H1 (cell line): ENCODE data around the gene AURKAIP1.

ENCODE experiments used
- CHD1 ChIP-seq: IDR thresholded peaks from 2 replicates; pipeline ENCODE4 v1.6.1; 2012; ENCODE audit warnings: low read depth, low read length, improper control_type of control experiment
- EGR1 ChIP-seq: IDR thresholded peaks from 2 replicates; pipeline ENCODE4 v1.6.1; 2011; ENCODE audit warnings: low read depth, low read length, borderline replicate concordance
- EZH2 ChIP-seq: fragments of 200-600 bp; sonication (generic); IDR thresholded peaks from 2 replicates; pipeline ENCODE4 v1.7.1; 2012; ENCODE audit warnings: low read depth, mild to moderate bottlenecking, moderate library complexity, low read length, inconsistent platforms; ENCODE audit not compliant: severe bottlenecking
- HDAC2 ChIP-seq, 2 experiments: fragments of 300-600 bp in 1 of 2; sonication (generic) in 1 of 2; IDR thresholded peaks; 2 replicates each; pipeline ENCODE4 v1.6.1; 2011 to 2012; ENCODE audit warnings: low read depth in 2 of 2, low read length in 2 of 2, mild to moderate bottlenecking in 2 of 2, moderate library complexity in 2 of 2, borderline replicate concordance in 1 of 2, inconsistent platforms in 1 of 2
- MAFK ChIP-seq: IDR thresholded peaks from 2 replicates; pipeline ENCODE4 v1.6.1; 2012; ENCODE audit warnings: low read depth, mild to moderate bottlenecking, improper control_type of control experiment, low read length
- POLR2A ChIP-seq, 2 experiments: IDR thresholded peaks; 1 replicate in 1 of 2; 2 replicates in 1 of 2; pipeline ENCODE4 v1.6.1; 2011; ENCODE audit warnings: low read depth in 2 of 2, low read length in 2 of 2, mild to moderate bottlenecking in 2 of 2; ENCODE audit errors: control extremely low read depth in 1 of 2
- RFX5 ChIP-seq: IDR thresholded peaks from 2 replicates; pipeline ENCODE4 v1.6.1; 2011; ENCODE audit warnings: low read depth, low read length, improper control_type of control experiment, borderline replicate concordance
- SRF ChIP-seq: IDR thresholded peaks from 2 replicates; pipeline ENCODE4 v1.6.1; 2011; ENCODE audit warnings: mild to moderate bottlenecking, low read depth, low read length, moderate library complexity
- TAF1 ChIP-seq: IDR thresholded peaks from 2 replicates; pipeline ENCODE4 v1.6.1; 2011; ENCODE audit warnings: mild to moderate bottlenecking, low read depth, low read length
- TEAD4 ChIP-seq: IDR thresholded peaks from 2 replicates; pipeline ENCODE4 v1.6.1; 2012; ENCODE audit warnings: low read depth, low read length, inconsistent platforms, mixed read lengths
- TF ChIP-seq, protein P1 (sequence below), 3 experiments: IDR thresholded peaks; 1 replicate in 2 of 3; 2 replicates in 1 of 3; pipeline versions ENCODE4 v1.5.1 to v1.6.1; 2011; ENCODE audit warnings: low read length in 3 of 3, mild to moderate bottlenecking in 3 of 3, inconsistent platforms in 2 of 3, low read depth in 1 of 3, moderate library complexity in 1 of 3; ENCODE audit not compliant: insufficient read depth in 1 of 3; ENCODE audit errors: control extremely low read depth in 1 of 3
- TF ChIP-seq, protein P2 (sequence below): IDR thresholded peaks from 2 replicates; pipeline ENCODE4 v1.6.1; 2012; ENCODE audit warnings: inconsistent platforms
- TF ChIP-seq, protein P3 (sequence below): IDR thresholded peaks from 2 replicates; pipeline ENCODE4 v1.6.1; 2011; ENCODE audit warnings: low read depth, mild to moderate bottlenecking, low read length; ENCODE audit not compliant: insufficient read depth

DNA sequence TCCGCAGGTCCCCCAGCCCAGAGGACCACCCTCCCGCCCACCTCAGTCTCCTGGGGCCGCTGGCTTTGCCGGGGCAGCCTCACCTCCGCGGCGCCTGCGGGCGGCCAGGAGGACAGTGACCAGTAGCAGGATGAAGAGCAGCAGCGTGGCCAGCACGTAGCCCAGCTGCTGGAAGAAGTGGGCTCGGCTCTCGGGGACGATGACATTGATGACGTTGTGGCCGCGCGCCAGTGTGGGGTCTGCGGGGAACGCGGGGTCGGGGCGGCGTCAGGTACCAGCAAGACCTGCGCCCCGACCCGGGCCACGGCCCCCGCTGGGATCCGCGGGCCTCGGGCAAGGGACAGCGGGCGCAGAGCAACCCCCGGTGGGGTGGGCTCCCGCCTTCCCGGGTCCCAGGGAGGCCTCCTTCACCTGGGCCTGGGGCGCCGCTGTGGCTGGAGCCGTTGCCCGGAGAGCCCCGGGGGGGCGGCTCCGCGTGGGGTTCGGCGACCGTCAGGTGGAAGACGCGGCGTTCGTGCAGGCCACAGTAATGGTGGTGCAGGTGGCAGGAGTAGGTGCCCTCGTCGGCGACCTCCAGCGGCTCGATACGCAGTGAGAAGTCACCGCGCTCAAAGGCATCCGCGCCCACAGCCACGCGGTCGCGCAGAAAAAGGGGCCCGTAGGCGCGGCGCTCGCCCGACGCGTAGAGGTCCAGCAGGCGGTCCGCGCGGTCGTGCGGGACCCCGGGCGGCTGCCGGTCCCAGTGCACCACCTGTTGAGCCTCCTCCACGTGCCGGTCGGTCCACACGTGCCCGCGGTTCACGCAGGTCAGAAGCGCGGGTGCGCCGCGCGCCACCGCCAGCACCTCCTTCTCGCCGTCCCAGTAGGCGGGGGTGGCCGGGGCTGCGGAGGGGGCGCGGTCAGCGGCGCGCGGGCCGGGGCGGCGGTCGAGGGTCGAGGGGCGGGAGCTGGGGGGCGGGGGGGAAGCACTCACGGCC lies 20.4 kb downstream of the AURKAIP1 start:
- TF ChIP-seq, protein P1, sequence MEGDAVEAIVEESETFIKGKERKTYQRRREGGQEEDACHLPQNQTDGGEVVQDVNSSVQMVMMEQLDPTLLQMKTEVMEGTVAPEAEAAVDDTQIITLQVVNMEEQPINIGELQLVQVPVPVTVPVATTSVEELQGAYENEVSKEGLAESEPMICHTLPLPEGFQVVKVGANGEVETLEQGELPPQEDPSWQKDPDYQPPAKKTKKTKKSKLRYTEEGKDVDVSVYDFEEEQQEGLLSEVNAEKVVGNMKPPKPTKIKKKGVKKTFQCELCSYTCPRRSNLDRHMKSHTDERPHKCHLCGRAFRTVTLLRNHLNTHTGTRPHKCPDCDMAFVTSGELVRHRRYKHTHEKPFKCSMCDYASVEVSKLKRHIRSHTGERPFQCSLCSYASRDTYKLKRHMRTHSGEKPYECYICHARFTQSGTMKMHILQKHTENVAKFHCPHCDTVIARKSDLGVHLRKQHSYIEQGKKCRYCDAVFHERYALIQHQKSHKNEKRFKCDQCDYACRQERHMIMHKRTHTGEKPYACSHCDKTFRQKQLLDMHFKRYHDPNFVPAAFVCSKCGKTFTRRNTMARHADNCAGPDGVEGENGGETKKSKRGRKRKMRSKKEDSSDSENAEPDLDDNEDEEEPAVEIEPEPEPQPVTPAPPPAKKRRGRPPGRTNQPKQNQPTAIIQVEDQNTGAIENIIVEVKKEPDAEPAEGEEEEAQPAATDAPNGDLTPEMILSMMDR (IDR thresholded peaks at IDR 0.05; ENCODE audit: control extremely low read depth in 1 of 3, insufficient read depth in 1 of 3, low read depth in 1 of 3, low read length in 3 of 3) = no peak
- TF ChIP-seq EZH2 (peak; percentile 76), TEAD4 (no peak), MAFK (no peak), POLR2A (IDR thresholded peaks at IDR 0.05; ENCODE audit: control extremely low read depth in 1 of 2, low read depth in 2 of 2, low read length in 2 of 2) (no peak), EGR1 (no peak), HDAC2 (IDR thresholded peaks at IDR 0.05; ENCODE audit: borderline replicate concordance in 1 of 2, low read depth in 2 of 2, low read length in 2 of 2) (no peak; a peak in 1 of 4 replicates), SRF (no peak), RFX5 (no peak), CHD1 (no peak), TAF1 (no peak)
- TF ChIP-seq, protein P2, sequence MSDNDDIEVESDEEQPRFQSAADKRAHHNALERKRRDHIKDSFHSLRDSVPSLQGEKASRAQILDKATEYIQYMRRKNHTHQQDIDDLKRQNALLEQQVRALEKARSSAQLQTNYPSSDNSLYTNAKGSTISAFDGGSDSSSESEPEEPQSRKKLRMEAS = 0 out of 2 replicates have a peak, but pooled peaks have one; percentile 25
- TF ChIP-seq, protein P3, sequence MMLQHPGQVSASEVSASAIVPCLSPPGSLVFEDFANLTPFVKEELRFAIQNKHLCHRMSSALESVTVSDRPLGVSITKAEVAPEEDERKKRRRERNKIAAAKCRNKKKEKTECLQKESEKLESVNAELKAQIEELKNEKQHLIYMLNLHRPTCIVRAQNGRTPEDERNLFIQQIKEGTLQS = no peak
